Trophoblast cell (in vitro differentiated cells and primary cell): ENCODE data around the gene TRIM67.

Experiments
- DNase-seq, 2 donors: peaks; one replicate each; pipeline ENCODE4 v3.0.0-alpha.2; 2016
- H2AFZ ChIP-seq: 2 replicates; pipeline ENCODE4 v1.6.1; 2013; ENCODE audit warnings: low read length, moderate library complexity, mild to moderate bottlenecking; ENCODE audit not compliant: insufficient read depth, poor library complexity
- H2AK5ac ChIP-seq: 2 replicates; pipeline ENCODE4 v1.6.1; 2013; ENCODE audit warnings: mild to moderate bottlenecking, low read length
- H2BK120ac ChIP-seq: 2 replicates; pipeline ENCODE4 v1.6.1; 2013; ENCODE audit warnings: low read length, mild to moderate bottlenecking, moderate library complexity; ENCODE audit not compliant: insufficient read depth, poor library complexity
- H2BK12ac ChIP-seq: 2 replicates; pipeline ENCODE4 v1.6.1; 2013; ENCODE audit warnings: mild to moderate bottlenecking, low read length, moderate library complexity
- H2BK5ac ChIP-seq: 2 replicates; pipeline ENCODE4 v1.6.1; 2013; ENCODE audit warnings: low read length, low read depth, moderate library complexity, mild to moderate bottlenecking; ENCODE audit not compliant: poor library complexity
- H3K14ac ChIP-seq: 2 replicates; pipeline ENCODE4 v1.6.1; 2013; ENCODE audit warnings: mild to moderate bottlenecking, low read length
- H3K18ac ChIP-seq: 2 replicates; pipeline ENCODE4 v1.6.1; 2013; ENCODE audit warnings: mild to moderate bottlenecking, low read length
- H3K23ac ChIP-seq: 2 replicates; pipeline ENCODE4 v1.6.1; 2013; ENCODE audit warnings: low read length
- H3K27ac ChIP-seq: 2 replicates; pipeline ENCODE4 v1.5.1; 2013; ENCODE audit warnings: low read depth, mild to moderate bottlenecking, inconsistent platforms, low read length, moderate library complexity
- H3K27me3 ChIP-seq: 2 replicates; pipeline ENCODE4 v1.6.1; 2013; ENCODE audit warnings: inconsistent platforms, mild to moderate bottlenecking, low read length, moderate library complexity; ENCODE audit not compliant: insufficient read depth
- H3K36me3 ChIP-seq, 2 experiments: 1 replicate in 1 of 2; 2 replicates in 1 of 2; pipeline ENCODE4 v1.6.1; 2013; ENCODE audit warnings: low read length in 2 of 2, mild to moderate bottlenecking in 2 of 2, moderate library complexity in 1 of 2; ENCODE audit not compliant: insufficient read depth in 2 of 2, control insufficient read depth in 1 of 2
- H3K4ac ChIP-seq: 2 replicates; pipeline ENCODE4 v1.6.1; 2013; ENCODE audit warnings: low read depth, mild to moderate bottlenecking, low read length, moderate library complexity
- H3K4me1 ChIP-seq, 2 experiments: 1 replicate in 1 of 2; 2 replicates in 1 of 2; pipeline ENCODE4 v1.6.1; 2013; ENCODE audit warnings: low read length in 2 of 2, mild to moderate bottlenecking in 2 of 2, moderate library complexity in 1 of 2; ENCODE audit not compliant: insufficient read depth in 2 of 2, control insufficient read depth in 1 of 2
- H3K4me2 ChIP-seq: 2 replicates; pipeline ENCODE4 v1.6.1; 2013; ENCODE audit warnings: inconsistent platforms, mild to moderate bottlenecking, low read length, moderate library complexity
- H3K4me3 ChIP-seq: 2 replicates; pipeline ENCODE4 v1.5.1; 2013; ENCODE audit warnings: mild to moderate bottlenecking, low read depth, low read length, inconsistent platforms
- H3K79me1 ChIP-seq: one replicate; pipeline ENCODE4 v1.6.1; 2013; ENCODE audit warnings: low read length
- H3K79me2 ChIP-seq: 2 replicates; pipeline ENCODE4 v1.6.1; 2013; ENCODE audit warnings: low read length, mild to moderate bottlenecking; ENCODE audit not compliant: control insufficient read depth, insufficient read depth, poor library complexity
- H3K9ac ChIP-seq: 2 replicates; pipeline ENCODE4 v1.6.1; 2013; ENCODE audit warnings: mild to moderate bottlenecking, low read length
- H3K9me3 ChIP-seq: 2 replicates; pipeline ENCODE4 v1.6.1; 2013; ENCODE audit warnings: low read depth, mild to moderate bottlenecking, control low read depth, inconsistent platforms, low read length; ENCODE audit not compliant: insufficient read depth
- H4K12ac ChIP-seq: 2 replicates; pipeline ENCODE4 v1.6.1; 2013; ENCODE audit warnings: low read depth, mild to moderate bottlenecking, low read length, moderate library complexity
- H4K8ac ChIP-seq: 2 replicates; pipeline ENCODE4 v1.6.1; 2013; ENCODE audit warnings: low read depth, mild to moderate bottlenecking, low read length, moderate library complexity
- H4K91ac ChIP-seq: one replicate; pipeline ENCODE4 v1.6.1; 2013; ENCODE audit warnings: low read depth, mild to moderate bottlenecking, low read length, moderate library complexity
- WGBS: extraction: QIAGEN DNeasy Blood & Tissue Kit; methylation state at CpG from one replicate; pipeline ENCODE4 v1.1.7; 2013; ENCODE audit warnings: missing lambda C conversion rate; ENCODE audit not compliant: insufficient read length, insufficient coverage; ENCODE audit errors: extremely low coverage; 5-methylcytosine and 5-hydroxymethylcytosine counted together

The TRIM67 gene

GRCh38 chr1:231206856-231207255, 45.0 kb downstream of the TRIM67 start:
- Histone ChIP-seq H3K27me3 (peaks cover 2% of the 10 kb centered on the region), H3K9me3 (peaks cover 1% of the 10 kb centered on the region), H3K14ac (no peak overlapping the region), H3K4ac (no peak overlapping the region), H3K79me2 (no peaks in the 10 kb centered on the region), H2AK5ac (no peak overlapping the region), H3K4me2 (no peak overlapping the region), H3K27ac (no peak overlapping the region), H3K23ac (no peak overlapping the region), H4K8ac (no peak overlapping the region), H2BK5ac (no peak overlapping the region), H4K91ac (no peak overlapping the region), H2BK12ac (no peak overlapping the region), H3K36me3 (no peaks in the 10 kb centered on the region), H3K79me1 (no peaks in the 10 kb centered on the region), H2BK120ac (no peak overlapping the region), H3K4me3 (no peak overlapping the region), H4K12ac (no peak overlapping the region), H2AFZ (no peak overlapping the region), H3K4me1 (no peaks in the 10 kb centered on the region), H3K9ac (no peak overlapping the region), H3K18ac (no peak overlapping the region)
- WGBS, result no CpG with 5 or more reads among the region's 8 CpGs
- no peak for DNase-seq

GRCh38 chr1:231207437-231207836, 45.6 kb downstream of the TRIM67 start:
- Histone ChIP-seq H4K91ac (no peak overlapping the region), H3K79me1 (no peaks in the 10 kb centered on the region), H3K36me3 (no peaks in the 10 kb centered on the region), H2AK5ac (no peak overlapping the region), H2BK120ac (no peak overlapping the region), H3K4me1 (no peaks in the 10 kb centered on the region), H3K4me2 (no peak overlapping the region), H3K79me2 (no peaks in the 10 kb centered on the region), H3K23ac (no peak overlapping the region), H4K8ac (no peak overlapping the region), H3K4me3 (no peak overlapping the region), H3K27me3 (peaks cover 2% of the 10 kb centered on the region), H2AFZ (no peak overlapping the region), H3K27ac (no peak overlapping the region), H3K9ac (no peak overlapping the region), H3K4ac (no peak overlapping the region), H4K12ac (no peak overlapping the region), H3K9me3 (peaks cover 1% of the 10 kb centered on the region), H3K18ac (no peak overlapping the region), H3K14ac (no peak overlapping the region), H2BK12ac (no peak overlapping the region), H2BK5ac (no peak overlapping the region)
- WGBS, result no CpG with 5 or more reads among the region's 3 CpGs
- DNase-seq, result no peak

- no CpG with 5 or more reads among the region's 14 CpGs for WGBS
- Histone ChIP-seq H3K79me2 (no peaks in the 10 kb centered on the region), H4K12ac (no peak overlapping the region), H2BK5ac (no peak overlapping the region), H2BK12ac (no peak overlapping the region), H3K79me1 (no peaks in the 10 kb centered on the region), H3K36me3 (no peaks in the 10 kb centered on the region), H3K18ac (no peak overlapping the region), H3K4me3 (no peak overlapping the region), H3K27me3 (peaks cover under 1% of the 10 kb centered on the region), H2BK120ac (no peak overlapping the region), H3K4ac (no peak overlapping the region), H3K4me2 (no peak overlapping the region), H3K27ac (no peak overlapping the region), H3K14ac (no peak overlapping the region), H2AFZ (no peak overlapping the region), H2AK5ac (no peak overlapping the region), H4K8ac (no peak overlapping the region), H3K23ac (no peak overlapping the region), H3K9ac (peak overlapping the region; percentile 10), H3K9me3 (no peaks in the 10 kb centered on the region), H4K91ac (no peak overlapping the region), H3K4me1 (no peaks in the 10 kb centered on the region)
- no peak for DNase-seq
These were observed 47.1 kb downstream of the TRIM67 start for GRCh38 chr1:231208980-231209379.

GRCh38 chr1:231209531-231209930, 47.7 kb downstream of the TRIM67 start:
- H3K27ac ChIP-seq, result no peak overlapping the region
- H3K27me3 ChIP-seq, result no peaks in the 10 kb centered on the region
- H4K8ac ChIP-seq, result no peak overlapping the region
- H4K91ac ChIP-seq, result no peak overlapping the region
- no peak for DNase-seq
- no peaks in the 10 kb centered on the region for H3K79me1 ChIP-seq
- H3K36me3 ChIP-seq, result no peaks in the 10 kb centered on the region
- H3K4me3 ChIP-seq, result no peak overlapping the region
- no peak overlapping the region for H3K4me2 ChIP-seq
- peak overlapping the region; percentile 19 for H2AK5ac ChIP-seq
- no peak overlapping the region for H3K14ac ChIP-seq
- no peaks in the 10 kb centered on the region for H3K79me2 ChIP-seq
- H2BK12ac ChIP-seq, result no peak overlapping the region
- no peak overlapping the region for H2AFZ ChIP-seq
- H3K23ac ChIP-seq, result no peak overlapping the region
- H2BK5ac ChIP-seq, result no peak overlapping the region
- no peak overlapping the region for H4K12ac ChIP-seq
- no peak overlapping the region for H3K18ac ChIP-seq
- no CpG with 5 or more reads among the region's 5 CpGs for WGBS
- H3K4ac ChIP-seq, result no peak overlapping the region
- no peak overlapping the region for H2BK120ac ChIP-seq
- no peak overlapping the region for H3K9ac ChIP-seq
- no peaks in the 10 kb centered on the region for H3K4me1 ChIP-seq
- H3K9me3 ChIP-seq, result no peaks in the 10 kb centered on the region
